H9 (cell line): ENCODE measurements around the gene ISG20L2. TPM values are rescaled to one million over a fixed set of nuclear protein-coding genes. Genes with fewer than 3 reads are reported as not detected.
A peak's percentile ranks its signal among the peaks of the same experiment; 100 is the strongest.

Experiments
- DNase-seq: peaks from one replicate; pipeline ENCODE4 v3.0.0-alpha.2; 2017
- H2AFZ ChIP-seq: one replicate; pipeline ENCODE4 v1.6.1; 2013; ENCODE audit warnings: mild to moderate bottlenecking, low read length, control low read depth, moderate library complexity
- H2AK5ac ChIP-seq: 2 replicates; pipeline ENCODE4 v1.6.1; 2013; ENCODE audit warnings: low read length, control low read depth, mixed read lengths; ENCODE audit not compliant: insufficient read length
- H2BK120ac ChIP-seq: one replicate; pipeline ENCODE4 v1.6.1; 2013; ENCODE audit warnings: low read depth, mild to moderate bottlenecking, low read length, control low read depth, inconsistent platforms; ENCODE audit not compliant: poor library complexity, severe bottlenecking
- H2BK12ac ChIP-seq: 2 replicates; pipeline ENCODE4 v1.6.1; 2013; ENCODE audit warnings: low read length, control low read depth, mixed read lengths, low read depth; ENCODE audit not compliant: insufficient read length
- H2BK15ac ChIP-seq: 2 replicates; pipeline ENCODE4 v1.6.1; 2013; ENCODE audit warnings: low read depth, low read length, control low read depth
- H2BK20ac ChIP-seq: one replicate; pipeline ENCODE4 v1.6.1; 2013; ENCODE audit warnings: low read depth, mild to moderate bottlenecking, low read length, control low read depth, inconsistent platforms; ENCODE audit not compliant: poor library complexity, severe bottlenecking
- H2BK5ac ChIP-seq: 2 replicates; pipeline ENCODE4 v1.6.1; 2013; ENCODE audit warnings: low read length, control low read depth, mixed read lengths; ENCODE audit not compliant: insufficient read length
- H3K14ac ChIP-seq: 2 replicates; pipeline ENCODE4 v1.6.1; 2013; ENCODE audit warnings: low read length, control low read depth; ENCODE audit not compliant: insufficient read depth
- H3K18ac ChIP-seq: 2 replicates; pipeline ENCODE4 v1.6.1; 2013; ENCODE audit warnings: low read depth, mild to moderate bottlenecking, mixed read lengths, low read length, control low read depth; ENCODE audit not compliant: insufficient read length
- H3K23ac ChIP-seq: 2 replicates; pipeline ENCODE4 v1.6.1; 2013; ENCODE audit warnings: low read length, control low read depth, mixed read lengths, low read depth; ENCODE audit not compliant: insufficient read length
- H3K23me2 ChIP-seq: 2 replicates; pipeline ENCODE4 v1.6.1; 2013; ENCODE audit warnings: low read depth, mild to moderate bottlenecking, mixed read lengths, low read length, control low read depth; ENCODE audit not compliant: insufficient read length, poor library complexity, severe bottlenecking
- H3K27ac ChIP-seq: 2 replicates; pipeline ENCODE4 v1.5.1; 2013; ENCODE audit warnings: low read length, control low read depth, mixed read lengths, low read depth; ENCODE audit not compliant: insufficient read length
- H3K27me3 ChIP-seq: 2 replicates; pipeline ENCODE4 v1.6.1; 2013; ENCODE audit warnings: low read length, control low read depth, inconsistent platforms; ENCODE audit not compliant: insufficient read depth
- H3K4ac ChIP-seq: 2 replicates; pipeline ENCODE4 v1.6.1; 2013; ENCODE audit warnings: low read depth, mild to moderate bottlenecking, control low read depth, inconsistent platforms, low read length, moderate library complexity
- H3K4me1 ChIP-seq: 2 replicates; pipeline ENCODE4 v1.6.1; 2013; ENCODE audit warnings: low read length, control low read depth, inconsistent platforms; ENCODE audit not compliant: insufficient read depth
- H3K4me2 ChIP-seq: 2 replicates; pipeline ENCODE4 v1.6.1; 2013; ENCODE audit warnings: low read length, control low read depth, mixed read lengths; ENCODE audit not compliant: insufficient read length, insufficient read depth
- H3K56ac ChIP-seq: 2 replicates; pipeline ENCODE4 v1.6.1; 2013; ENCODE audit warnings: low read depth, mild to moderate bottlenecking, mixed read lengths, low read length, control low read depth; ENCODE audit not compliant: insufficient read length
- H3K79me1 ChIP-seq: 2 replicates; pipeline ENCODE4 v1.6.1; 2013; ENCODE audit warnings: low read depth, mild to moderate bottlenecking, moderate library complexity, low read length, control low read depth, inconsistent platforms; ENCODE audit not compliant: insufficient read depth, poor library complexity, severe bottlenecking
- H3K79me2 ChIP-seq: 2 replicates; pipeline ENCODE4 v1.6.1; 2013; ENCODE audit warnings: low read length, control low read depth, inconsistent platforms; ENCODE audit not compliant: insufficient read depth
- H3K9ac ChIP-seq: 2 replicates; pipeline ENCODE4 v1.6.1; 2013; ENCODE audit warnings: low read length, control low read depth, mixed read lengths; ENCODE audit not compliant: insufficient read length; ENCODE audit errors: extremely low read depth
- H3K9me3 ChIP-seq: one replicate; pipeline ENCODE4 v1.6.1; 2013; ENCODE audit warnings: low read depth, low read length, inconsistent platforms; ENCODE audit not compliant: control insufficient read depth
- H3T11ph ChIP-seq: one replicate; pipeline ENCODE4 v1.6.1; 2013; ENCODE audit warnings: mild to moderate bottlenecking, low read length, control low read depth, inconsistent platforms
- H4K20me1 ChIP-seq: one replicate; pipeline ENCODE4 v1.6.1; 2013; ENCODE audit not compliant: control insufficient read depth, insufficient read length, insufficient read depth
- H4K5ac ChIP-seq: 2 replicates; pipeline ENCODE4 v1.6.1; 2013; ENCODE audit warnings: low read depth, mild to moderate bottlenecking, mixed read lengths, low read length, control low read depth; ENCODE audit not compliant: insufficient read length
- H4K8ac ChIP-seq: replicated peaks from 2 replicates; pipeline ENCODE4 v1.6.1; 2013; ENCODE audit warnings: low read length, control low read depth, mixed read lengths, low read depth; ENCODE audit not compliant: insufficient read length
- H4K91ac ChIP-seq: 2 replicates; pipeline ENCODE4 v1.6.1; 2013; ENCODE audit warnings: low read depth, mild to moderate bottlenecking, moderate library complexity, mixed read lengths, low read length, control low read depth; ENCODE audit not compliant: insufficient read length
- H3K27ac Mint-ChIP-seq, 3 experiments: 2 replicates in 2 of 3; 3 replicates in 1 of 3; pipeline ENCODE4 v1.8.0; 2020 to 2021; ENCODE audit warnings: mixed read lengths in 3 of 3, mild to moderate bottlenecking in 1 of 3, moderate library complexity in 1 of 3
- H3K27me3 Mint-ChIP-seq: 2 replicates; pipeline ENCODE4 v1.8.0; 2021; ENCODE audit warnings: low read depth, mild to moderate bottlenecking, moderate library complexity, mixed read lengths
- H3K36me3 Mint-ChIP-seq, 3 experiments: 2 replicates in 2 of 3; 3 replicates in 1 of 3; pipeline ENCODE4 v1.8.0; 2020 to 2021; ENCODE audit warnings: low read depth in 3 of 3, mixed read lengths in 3 of 3; ENCODE audit not compliant: insufficient read depth in 1 of 3
- H3K4me1 Mint-ChIP-seq, 2 experiments: 2 replicates each; pipeline ENCODE4 v1.8.0; 2020; ENCODE audit warnings: mixed read lengths in 2 of 2
- H3K4me3 Mint-ChIP-seq, 2 experiments: 2 replicates in 1 of 2; 3 replicates in 1 of 2; pipeline ENCODE4 v1.8.0; 2020 to 2021; ENCODE audit warnings: mild to moderate bottlenecking in 2 of 2, mixed read lengths in 2 of 2, moderate library complexity in 1 of 2
- H3K9me3 Mint-ChIP-seq, 2 experiments: 2 replicates in 1 of 2; 3 replicates in 1 of 2; pipeline ENCODE4 v1.8.0; 2020; ENCODE audit warnings: mild to moderate bottlenecking in 2 of 2, mixed read lengths in 2 of 2, moderate library complexity in 1 of 2
- CTCF ChIP-seq: fragments of 200-600 bp; sonication (generic); conservative IDR thresholded peaks from 3 replicates; pipeline ENCODE4 v1.8.0; 2021; ENCODE audit warnings: antibody characterized with exemption, mild to moderate bottlenecking
- WGBS: extraction: QIAGEN DNeasy Blood & Tissue Kit; methylation state at CpG from one replicate; pipeline ENCODE4 v1.1.7; 2013; ENCODE audit warnings: missing lambda C conversion rate, low lambda C conversion rate, mixed read lengths; ENCODE audit not compliant: insufficient read length; ENCODE audit errors: extremely low coverage; 5-methylcytosine and 5-hydroxymethylcytosine counted together
- total RNA-seq: library from RNA; stranded (reverse); gene quantifications from 2 replicates; pipeline ENCODE4 v1.2.1, GENCODE V29; 2021

ISG20L2 gene
- total RNA-seq, 1 experiment from 2014 or later, result 57.6 TPM

GRCh38 chr1:156741481-156741983, 13.0 kb upstream of the ISG20L2 start:
- TF ChIP-seq CTCF, result no peak
- Mint-ChIP-seq H3K27ac (peak overlapping the region; percentile 90 to 99 (median 98)), H3K36me3 (peaks cover 26 to 54% (median 45%) of the 10 kb centered on the region in 3 experiments; a peak in 6 of 7 replicates), H3K9me3 (no peaks in the 10 kb centered on the region; a peak in 1 of 5 replicates), H3K27me3 (no peaks in the 10 kb centered on the region), H3K4me3 (peak overlapping the region; percentile 85 to 92), H3K4me1 (peaks cover 30 to 40% of the 10 kb centered on the region in 2 experiments)
- no peak overlapping the region for H2BK5ac ChIP-seq
- no peaks in the 10 kb centered on the region for H4K20me1 ChIP-seq
- no peak overlapping the region for H3T11ph ChIP-seq
- no CpG with 5 or more reads among the region's 8 CpGs for WGBS
- DNase-seq, result no peak
- no peaks in the 10 kb centered on the region for H3K27me3 ChIP-seq
- H2BK15ac ChIP-seq, result no peak overlapping the region
- H2BK20ac ChIP-seq, result no peak overlapping the region
- H3K4me1 ChIP-seq, result peaks cover 9% of the 10 kb centered on the region
- H3K4ac ChIP-seq, result no peak overlapping the region; the same call in 1 of the 2 replicates
- H2AK5ac ChIP-seq, result no peak overlapping the region
- peak overlapping the region; percentile 71 for H3K27ac ChIP-seq
- H3K4me2 ChIP-seq, result peak overlapping the region; percentile 48
- peak overlapping the region; percentile 36 for H3K18ac ChIP-seq
- H2AFZ ChIP-seq, result no peak overlapping the region
- no peak overlapping the region for H3K56ac ChIP-seq
- H4K91ac ChIP-seq, result no peak overlapping the region
- H3K9me3 ChIP-seq, result no peaks in the 10 kb centered on the region
- no peak overlapping the region for H3K23ac ChIP-seq
- no peaks in the 10 kb centered on the region for H3K79me1 ChIP-seq
- peaks cover 8% of the 10 kb centered on the region for H3K23me2 ChIP-seq
- H3K14ac ChIP-seq, result no peak overlapping the region
- H2BK12ac ChIP-seq, result no peak overlapping the region
- H2BK120ac ChIP-seq, result no peak overlapping the region
- H3K79me2 ChIP-seq, result peaks cover 11% of the 10 kb centered on the region; the same call in 1 of the 2 replicates
- no peak overlapping the region for H4K8ac ChIP-seq
- H4K5ac ChIP-seq, result no peak overlapping the region
- H3K9ac ChIP-seq, result peak overlapping the region; percentile 16
